ENCODE results near the gene BICDL1.

Gene BICDL1

GRCh38 chr12:120106151-120106550, 117.1 kb downstream of the BICDL1 start:
- no peak for DNase-seq

GRCh38 chr12:120109570-120110267, 120.7 kb downstream of the BICDL1 start:
- DNase-seq: no peak

GRCh38 chr12:120110550-120111501, 121.8 kb downstream of the BICDL1 start:
- no peak for DNase-seq

- DNase-seq: no peak
These were observed 126.0 kb downstream of the BICDL1 start for GRCh38 chr12:120115066-120115465.

- DNase-seq: no peak
These were observed 126.8 kb downstream of the BICDL1 start for GRCh38 chr12:120115692-120116440.

GRCh38 chr12:120116441-120116791, 127.4 kb downstream of the BICDL1 start, which contains the start of gene RAB35:
Gene RAB35, minus strand, starts transcription at chr12:120116753. Its CDS starts 103 bp downstream, at chr12:120116650.
- no peak for DNase-seq

- DNase-seq: peak; percentile 80
These were observed 128.0 kb downstream of the BICDL1 start for GRCh38 chr12:120116792-120117651.

- DNase-seq: no peak
These were observed 128.9 kb downstream of the BICDL1 start for GRCh38 chr12:120117961-120118320.

GRCh38 chr12:120118321-120119061, 129.5 kb downstream of the BICDL1 start:
- no peak for DNase-seq

- DNase-seq: peak; percentile 20
These were observed 130.4 kb downstream of the BICDL1 start for GRCh38 chr12:120119271-120119973.

- no peak for DNase-seq
These were observed 132.3 kb downstream of the BICDL1 start for GRCh38 chr12:120121343-120121742.

GRCh38 chr12:120121766-120122293, 132.8 kb downstream of the BICDL1 start:
- DNase-seq: no peak

GRCh38 chr12:120125029-120125428, 136.0 kb downstream of the BICDL1 start:
- no peak for DNase-seq

GRCh38 chr12:120125792-120126634, 137.0 kb downstream of the BICDL1 start:
- DNase-seq: no peak

GRCh38 chr12:120126635-120127005, 137.6 kb downstream of the BICDL1 start:
- no peak for DNase-seq

- no peak for DNase-seq
These were observed 141.0 kb downstream of the BICDL1 start for GRCh38 chr12:120130011-120130410.

GRCh38 chr12:120131116-120131515, 142.1 kb downstream of the BICDL1 start:
- no peak for DNase-seq

GRCh38 chr12:120132054-120132836, 143.2 kb downstream of the BICDL1 start:
- no peak for DNase-seq

GRCh38 chr12:120132863-120133385, 143.9 kb downstream of the BICDL1 start:
- DNase-seq: no peak
